ENCODE measurements around the gene FAM168A.

GRCh38 chr11:73528013-73528412 lies 69.9 kb downstream of the FAM168A start:
- TF ChIP-seq CTCF (IDR thresholded peaks at IDR 0.05; ENCODE audit: insufficient read depth, low read length, poor library complexity, severe bottlenecking) (no peak), EZH2phosphoT487 (conservative IDR thresholded peaks at IDR 0.05; ENCODE audit: low read length) (no peak)
